Left cardiac atrium (tissue), 4 donors: ENCODE data around the gene NCR1. TPM values are rescaled to one million over a fixed set of nuclear protein-coding genes. Genes with fewer than 3 reads are reported as not detected.
"Not testable (repeated sequence)": the region's sequence is repeated elsewhere in the genome, so short reads cannot be mapped to it uniquely, and the experiment has no call there.

ENCODE experiments used
- ATAC-seq, 2 donors: fragments of 200-7000 bp; cut with Tn5 transposase; one replicate each; pipeline ENCODE4 v1.9.1; 2020; ENCODE audit warnings: mild to moderate bottlenecking in 2 of 2, moderate library complexity in 2 of 2
- DNase-seq: peaks from one replicate; pipeline ENCODE4 v3.0.0-alpha.2; 2020
- intact Hi-C, 2 donors: fragments of 100-400 bp; cut with DNase I; formaldehyde crosslinking; loops; one replicate each; pipeline versions ENCODE4 v1.14.1 to v1.15.1; 2022 to 2023
- long read RNA-seq: library from polyadenylated mRNA; unstranded; transcript quantifications from one replicate; pipeline ENCODE4 v2.0.0, GENCODE V29; 2021
- total RNA-seq, 2 donors: library from RNA; stranded (reverse); fragmentation: NEBNext Ultra II Directional; extraction: Animal tissue kit (Norgen Biotek cat#: 25700); gene quantifications; one replicate each; pipeline ENCODE4 v1.2.1, GENCODE V29; 2021
- donor health status: DM: no; HTN: yes; CAD: no.
- donor health status: DM: no; HTN: yes; CAD: no; lungs with severe emphysema.
- donor health status: DM: yes; HTN: yes; CAD: no.
- donor health status: Dilated cardiomyopathy.

Gene NCR1
- total RNA-seq, result not detected
- long read RNA-seq, result 0 reads

GRCh38 chr19:54905803-54906511, at the start of gene NCR1:
Gene NCR1, plus strand, starts transcription at chr19:54906148. Its CDS starts 40 bp downstream, at chr19:54906188.
- DNase-seq (no peak), ATAC-seq (no peak)
- intact Hi-C loops, result no loop called here

- intact Hi-C loops, ATAC-seq, DNase-seq: not testable (repeated sequence)
Measured at GRCh38 chr19:54858476-54858875, 47.5 kb upstream of the NCR1 start.

GRCh38 chr19:54859421-54859820, 46.5 kb upstream of the NCR1 start:
- ATAC-seq, DNase-seq, intact Hi-C loops: not testable (repeated sequence)

GRCh38 chr19:54863459-54863858, 42.5 kb upstream of the NCR1 start:
- DNase-seq, intact Hi-C loops, ATAC-seq: not testable (repeated sequence)

- intact Hi-C loops, result no loop called here
- no peak for ATAC-seq
- DNase-seq, result no peak
Measured at GRCh38 chr19:54871696-54872095, 34.3 kb upstream of the NCR1 start.

GRCh38 chr19:54873990-54874389, 32.0 kb upstream of the NCR1 start, which contains the start of gene FCAR:
Gene FCAR, plus strand, starts transcription at chr19:54874235. Its CDS starts 55 bp downstream, at chr19:54874290.
- ATAC-seq (no peak), DNase-seq (no peak)
- intact Hi-C loops, result no loop called here

GRCh38 chr19:54875506-54875905, 30.4 kb upstream of the NCR1 start:
- DNase-seq, result no peak
- ATAC-seq, result peak in 1 of 2 donors; percentile 46
- intact Hi-C loops, result no loop called here

- intact Hi-C loops, result no loop called here
- no peak for ATAC-seq
- no peak for DNase-seq
Measured at GRCh38 chr19:54877471-54877870, 28.5 kb upstream of the NCR1 start.

- DNase-seq, result no peak
- intact Hi-C loops, result no loop called here
- ATAC-seq, result no peak
Measured at GRCh38 chr19:54881884-54882283, 24.1 kb upstream of the NCR1 start.

- no peak for ATAC-seq
- DNase-seq, result no peak
- intact Hi-C loops, result no loop called here
Measured at GRCh38 chr19:54882758-54883157, 23.2 kb upstream of the NCR1 start.

- ATAC-seq (no peak), DNase-seq (no peak)
- intact Hi-C loops, result no loop called here
Measured at GRCh38 chr19:54883228-54883627, 22.7 kb upstream of the NCR1 start.

GRCh38 chr19:54888239-54888638, 17.7 kb upstream of the NCR1 start:
- ATAC-seq (no peak), DNase-seq (no peak)
- intact Hi-C loops, result no loop called here

- ATAC-seq (no peak), DNase-seq (no peak)
- intact Hi-C loops, result no loop called here
Measured at GRCh38 chr19:54889566-54889965, 16.4 kb upstream of the NCR1 start.

- DNase-seq (no peak), ATAC-seq (peak in 1 of 2 donors; percentile 32)
- intact Hi-C loops, result no loop called here
Measured at GRCh38 chr19:54893406-54893805, 12.5 kb upstream of the NCR1 start.

GRCh38 chr19:54894106-54894505, 11.8 kb upstream of the NCR1 start:
- ATAC-seq, DNase-seq, intact Hi-C loops: not testable (repeated sequence)

GRCh38 chr19:54896036-54896435, 9.9 kb upstream of the NCR1 start:
- intact Hi-C loops, result no loop called here
- ATAC-seq, result no peak
- DNase-seq, result no peak

GRCh38 chr19:54898685-54899084, 7.3 kb upstream of the NCR1 start:
- DNase-seq, intact Hi-C loops, ATAC-seq: not testable (repeated sequence)

GRCh38 chr19:54899646-54900045, 6.3 kb upstream of the NCR1 start:
- DNase-seq, intact Hi-C loops, ATAC-seq: not testable (repeated sequence)

- DNase-seq, result peak; percentile 28
- ATAC-seq, intact Hi-C loops: not testable (repeated sequence)
Measured at GRCh38 chr19:54901153-54901552, 4.8 kb upstream of the NCR1 start.

GRCh38 chr19:54902061-54902460, 3.9 kb upstream of the NCR1 start:
- DNase-seq, result no peak
- ATAC-seq, result no peak
- intact Hi-C loops, result no loop called here

GRCh38 chr19:54903303-54903702, 2.6 kb upstream of the NCR1 start:
- ATAC-seq (no peak), DNase-seq (no peak)
- intact Hi-C loops, result no loop called here
